B cell (primary cell): ENCODE data around the gene TOP3B. TPM values are rescaled to one million over a fixed set of nuclear protein-coding genes. Genes with fewer than 3 reads are reported as not detected.

Experiments
- ATAC-seq: fragments of 200-7000 bp; cut with Tn5 transposase; one replicate; pipeline ENCODE4 v1.10.0; 2021; ENCODE audit warnings: low read depth, mild to moderate bottlenecking, moderate number of reproducible peaks, moderate library complexity
- CTCF ChIA-PET: fragments of 350-600 bp; sonication (Branson Sonifier 250); formaldehyde crosslinking; loops from one replicate; lab custom pipeline; 2021; ENCODE audit warnings: antibody characterized with exemption, inconsistent platforms; lab: Charles Lee
- POLR2A ChIA-PET: fragments of 350-600 bp; sonication (Branson Sonifier 250); formaldehyde crosslinking; loops from one replicate; lab custom pipeline; 2021; ENCODE audit warnings: antibody characterized with exemption; lab: Charles Lee
- DNase-seq: peaks from one replicate; pipeline ENCODE4 v3.0.0; 2013
- H2AFZ ChIP-seq: 2 replicates; pipeline ENCODE4 v1.6.1; 2012; ENCODE audit warnings: mild to moderate bottlenecking, low read depth, low read length; ENCODE audit not compliant: insufficient read depth, poor library complexity, severe bottlenecking
- H3K27ac ChIP-seq, 2 donors: 1 replicate in 1 of 2; 2 replicates in 1 of 2; pipeline ENCODE4 v1.5.1; 2012 to 2013; ENCODE audit warnings: low read length in 2 of 2, mild to moderate bottlenecking in 2 of 2, moderate library complexity in 1 of 2
- H3K27me3 ChIP-seq, 4 experiments: fragments of 200-600 bp in 1 of 4; sonication (generic) in 1 of 4; replicated peaks in 1 of 4; 1 replicate in 2 of 4; 2 replicates in 2 of 4; pipeline versions ENCODE4 v1.6.1 to v1.7.0; 2013 to 2016; ENCODE audit warnings: low read length in 3 of 4, mild to moderate bottlenecking in 2 of 4, mixed read lengths in 1 of 4, moderate library complexity in 1 of 4; ENCODE audit not compliant: insufficient read depth in 4 of 4, control insufficient read depth in 3 of 4; ENCODE audit errors: control extremely low read depth in 1 of 4
- H3K36me3 ChIP-seq, 2 experiments: replicated peaks in 1 of 2; 1 replicate in 1 of 2; 2 replicates in 1 of 2; pipeline versions ENCODE4 v1.6.1 to v1.7.1; 2013; ENCODE audit warnings: low read length in 1 of 2; ENCODE audit not compliant: insufficient read depth in 2 of 2, control insufficient read depth in 1 of 2; ENCODE audit errors: control extremely low read depth in 1 of 2, extremely low read depth in 1 of 2
- H3K4me1 ChIP-seq, 2 donors: fragments of 200-600 bp in 1 of 2; sonication (generic) in 1 of 2; 1 replicate in 1 of 2; 2 replicates in 1 of 2; pipeline versions ENCODE4 v1.5.1 to v1.6.1; 2013 to 2017; ENCODE audit warnings: low read length in 2 of 2; ENCODE audit not compliant: control insufficient read depth in 2 of 2, insufficient read depth in 2 of 2
- H3K4me2 ChIP-seq: replicated peaks from 2 replicates; pipeline ENCODE3; 2012; ENCODE audit warnings: mild to moderate bottlenecking, low read depth, low read length; ENCODE audit not compliant: poor library complexity, severe bottlenecking
- H3K4me3 ChIP-seq, 5 experiments: fragments of 200-600 bp in 1 of 5; sonication (generic) in 1 of 5; 1 replicate in 3 of 5; 2 replicates in 2 of 5; pipeline versions ENCODE4 v1.5.1 to v1.7.0; 2011 to 2016; ENCODE audit warnings: low read length in 4 of 5, mild to moderate bottlenecking in 4 of 5, low read depth in 2 of 5, control low read depth in 1 of 5, moderate library complexity in 1 of 5; ENCODE audit not compliant: insufficient read depth in 1 of 5; ENCODE audit errors: control extremely low read depth in 1 of 5, extremely low read depth in 1 of 5
- H3K79me2 ChIP-seq: fragments of 200-600 bp; sonication (generic); one replicate; pipeline ENCODE4 v1.6.0; 2016; ENCODE audit warnings: low read length; ENCODE audit not compliant: control insufficient read depth, insufficient read depth
- H3K9ac ChIP-seq: fragments of 200-600 bp; sonication (generic); 2 replicates; pipeline ENCODE4 v1.6.1; 2017; ENCODE audit warnings: mild to moderate bottlenecking, low read length, moderate library complexity
- H3K9me3 ChIP-seq, 3 donors: one replicate each; pipeline versions ENCODE4 v1.6.1 to v1.7.1; 2013; ENCODE audit warnings: low read length in 2 of 3; ENCODE audit not compliant: control insufficient read depth in 2 of 3, insufficient read depth in 1 of 3; ENCODE audit errors: control extremely low read depth in 1 of 3
- H4K20me1 ChIP-seq: 2 replicates; pipeline ENCODE4 v1.6.0; 2012; ENCODE audit warnings: mild to moderate bottlenecking, low read length; ENCODE audit not compliant: insufficient read depth, control insufficient read depth, poor library complexity, severe bottlenecking
- H3K27ac Mint-ChIP-seq: one replicate; pipeline ENCODE4 v1.8.0; 2021; ENCODE audit warnings: mixed read lengths
- H3K27me3 Mint-ChIP-seq: one replicate; pipeline ENCODE4 v1.8.0; 2021; ENCODE audit warnings: mixed read lengths
- H3K4me1 Mint-ChIP-seq: one replicate; pipeline ENCODE4 v1.8.0; 2021; ENCODE audit warnings: mixed read lengths
- H3K4me3 Mint-ChIP-seq: one replicate; pipeline ENCODE4 v1.8.0; 2021; ENCODE audit warnings: mixed read lengths
- H3K9me3 Mint-ChIP-seq: one replicate; pipeline ENCODE4 v1.8.0; 2022; ENCODE audit warnings: mixed read lengths; ENCODE audit not compliant: insufficient read depth
- EZH2 ChIP-seq: IDR thresholded peaks from 2 replicates; pipeline ENCODE4 v1.6.1; 2012; ENCODE audit warnings: borderline replicate concordance, low read depth, mild to moderate bottlenecking, moderate library complexity, low read length; ENCODE audit not compliant: insufficient read depth, poor library complexity, severe bottlenecking
- WGBS: methylation state at CpG from one replicate; pipeline ENCODE4 v1.1.5; 2013; ENCODE audit warnings: missing lambda C conversion rate; ENCODE audit not compliant: insufficient coverage; 5-methylcytosine and 5-hydroxymethylcytosine counted together
- intact Hi-C: fragments of 100-400 bp; cut with micrococcal nuclease; formaldehyde crosslinking; loops from one replicate; pipeline ENCODE4 v1.10.0; 2022
- polyA plus RNA-seq: library from polyadenylated mRNA; depleted of rRNA; stranded (reverse); fragments of >200 nt; gene quantifications from 2 replicates; pipeline ENCODE4 v1.2.3, GENCODE V29; 2012
- total RNA-seq, 2 donors: library from RNA; stranded (reverse); fragments of 120-200 nt in 1 of 2; gene quantifications; 1 replicate in 1 of 2; 2 replicates in 1 of 2; pipeline versions ENCODE4 v1.2.3 to v1.2.4, GENCODE V29; 2013 to 2022
- TF ChIP-seq, protein P1 (sequence below): fragments of 200-600 bp; IDR thresholded peaks from one replicate; pipeline ENCODE4 v1.8.0; 2022; ENCODE audit warnings: antibody characterized with exemption, mild to moderate bottlenecking

The TOP3B gene
- total and polyA plus RNA-seq, 2 donors (not counting 1 experiment from before 2014, with no cell fraction given): 77.1 to 105 TPM

DNA sequence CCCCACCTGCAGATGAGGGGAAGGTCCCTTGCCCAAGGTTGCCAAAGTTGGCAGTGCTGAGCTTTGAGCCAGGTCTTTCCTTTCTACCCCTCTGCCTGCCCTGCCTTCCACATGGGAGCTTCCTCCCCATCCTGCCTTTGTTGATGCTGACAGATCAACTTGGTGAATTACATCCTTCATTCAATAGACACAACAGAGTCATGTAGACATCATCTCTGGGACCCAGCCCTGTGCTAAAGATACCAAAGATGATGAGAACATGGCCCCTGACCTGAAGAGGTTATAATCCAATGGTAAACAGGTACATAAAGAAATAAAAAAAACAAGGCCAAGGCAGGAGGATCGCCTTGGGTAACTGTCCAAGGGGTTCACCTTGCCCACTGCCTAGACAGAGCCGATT lies 72.7 kb downstream of the TOP3B start:
- intact Hi-C loops: no loop called here
- DNase-seq (no peak), ATAC-seq (no peak)
- Histone ChIP-seq H3K4me2 (no peak overlapping the region), H3K36me3 (no peaks in the 10 kb centered on the region), H4K20me1 (no peaks in the 10 kb centered on the region), H3K27me3 (no peaks in the 10 kb centered on the region), H2AFZ (no peak overlapping the region), H3K27ac (no peak overlapping the region), H3K79me2 (no peaks in the 10 kb centered on the region), H3K9ac (no peak overlapping the region), H3K9me3 (no peaks in the 10 kb centered on the region), H3K4me3 (no peak overlapping the region), H3K4me1 (no peaks in the 10 kb centered on the region)
- Mint-ChIP-seq H3K27ac (no peak overlapping the region), H3K4me3 (no peak overlapping the region), H3K4me1 (peaks cover 2% of the 10 kb centered on the region), H3K27me3 (no peaks in the 10 kb centered on the region), H3K9me3 (no peaks in the 10 kb centered on the region)
- POLR2A ChIA-PET: no interaction called here
- WGBS: 100% methylated on average over 2 of the region's 2 CpGs
- CTCF ChIA-PET: no interaction called here
- TF ChIP-seq EZH2: no peak
- TF ChIP-seq, protein P1, sequence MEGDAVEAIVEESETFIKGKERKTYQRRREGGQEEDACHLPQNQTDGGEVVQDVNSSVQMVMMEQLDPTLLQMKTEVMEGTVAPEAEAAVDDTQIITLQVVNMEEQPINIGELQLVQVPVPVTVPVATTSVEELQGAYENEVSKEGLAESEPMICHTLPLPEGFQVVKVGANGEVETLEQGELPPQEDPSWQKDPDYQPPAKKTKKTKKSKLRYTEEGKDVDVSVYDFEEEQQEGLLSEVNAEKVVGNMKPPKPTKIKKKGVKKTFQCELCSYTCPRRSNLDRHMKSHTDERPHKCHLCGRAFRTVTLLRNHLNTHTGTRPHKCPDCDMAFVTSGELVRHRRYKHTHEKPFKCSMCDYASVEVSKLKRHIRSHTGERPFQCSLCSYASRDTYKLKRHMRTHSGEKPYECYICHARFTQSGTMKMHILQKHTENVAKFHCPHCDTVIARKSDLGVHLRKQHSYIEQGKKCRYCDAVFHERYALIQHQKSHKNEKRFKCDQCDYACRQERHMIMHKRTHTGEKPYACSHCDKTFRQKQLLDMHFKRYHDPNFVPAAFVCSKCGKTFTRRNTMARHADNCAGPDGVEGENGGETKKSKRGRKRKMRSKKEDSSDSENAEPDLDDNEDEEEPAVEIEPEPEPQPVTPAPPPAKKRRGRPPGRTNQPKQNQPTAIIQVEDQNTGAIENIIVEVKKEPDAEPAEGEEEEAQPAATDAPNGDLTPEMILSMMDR: no peak

DNA sequence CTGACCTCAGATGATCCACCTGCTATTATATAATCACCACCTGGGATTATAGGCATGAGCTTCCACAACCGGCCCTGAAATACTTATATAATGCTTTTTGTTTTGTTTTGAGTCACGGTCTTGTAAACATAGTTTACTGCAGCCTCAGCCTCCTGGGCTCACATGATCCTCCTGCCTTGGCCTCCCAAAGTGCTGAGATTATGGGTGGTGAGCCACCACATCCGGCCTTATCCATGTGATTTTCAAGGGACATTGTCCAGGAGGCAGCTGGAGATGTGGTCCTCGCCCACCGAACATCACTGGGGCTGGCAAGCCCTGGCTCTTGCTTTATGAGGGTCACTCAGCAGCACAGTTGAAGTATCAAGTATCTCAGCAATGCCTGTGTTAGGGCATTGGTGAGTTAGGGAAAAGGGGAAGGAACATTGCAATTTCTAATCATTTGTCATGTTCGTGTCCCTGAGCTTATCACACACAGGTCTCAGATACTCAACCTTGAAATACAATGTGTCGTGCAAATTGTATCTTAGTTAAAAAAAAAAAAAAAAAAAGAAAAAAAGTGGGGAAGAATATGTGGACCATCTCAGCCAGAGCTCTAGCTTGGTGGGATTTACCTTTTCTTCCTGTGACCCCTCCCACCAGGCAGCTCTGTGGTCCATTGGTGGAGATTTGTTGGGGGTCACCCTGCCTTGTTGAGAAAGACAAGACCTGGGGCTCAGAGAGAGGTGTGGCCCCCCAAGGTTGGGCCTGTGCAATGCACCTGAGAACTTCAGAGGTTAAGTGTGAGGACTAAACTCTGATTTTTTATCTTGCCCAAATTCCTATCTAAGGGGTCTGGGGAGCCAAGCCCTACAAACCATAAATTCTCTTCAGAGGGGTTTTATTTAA lies 74.7 kb downstream of the TOP3B start:
- Mint-ChIP-seq H3K4me1 (peaks cover 2% of the 10 kb centered on the region), H3K9me3 (no peaks in the 10 kb centered on the region), H3K27me3 (no peaks in the 10 kb centered on the region), H3K4me3 (no peak overlapping the region), H3K27ac (no peak overlapping the region)
- Histone ChIP-seq H3K9ac (no peak overlapping the region), H3K27ac (no peak overlapping the region), H4K20me1 (no peaks in the 10 kb centered on the region), H3K79me2 (no peaks in the 10 kb centered on the region), H3K36me3 (no peaks in the 10 kb centered on the region), H2AFZ (no peak overlapping the region), H3K4me3 (no peak overlapping the region), H3K9me3 (no peaks in the 10 kb centered on the region), H3K27me3 (no peaks in the 10 kb centered on the region), H3K4me1 (no peaks in the 10 kb centered on the region), H3K4me2 (no peak overlapping the region)
- ChIA-PET POLR2A (no interaction called here), CTCF (interaction anchor here (0.9 kb wide), 1 partner anchor 29 kb away, joined by 3 read pairs; no protein-coding TSS in a partner anchor)
- TF ChIP-seq, protein P1: no peak
- intact Hi-C loops: no loop called here
- WGBS: 94% methylated on average over 4 of the region's 7 CpGs
- no peak for ATAC-seq
- DNase-seq: no peak
